GM12872 (cell line): ENCODE results near the gene TMEM271.

Experiments used
- TF ChIP-seq, protein P1 (sequence below): IDR thresholded peaks from 3 replicates; pipeline ENCODE4 v1.5.1; 2011; ENCODE audit warnings: low read depth, mild to moderate bottlenecking, low read length, moderate library complexity; ENCODE audit not compliant: insufficient read depth

Gene TMEM271

DNA sequence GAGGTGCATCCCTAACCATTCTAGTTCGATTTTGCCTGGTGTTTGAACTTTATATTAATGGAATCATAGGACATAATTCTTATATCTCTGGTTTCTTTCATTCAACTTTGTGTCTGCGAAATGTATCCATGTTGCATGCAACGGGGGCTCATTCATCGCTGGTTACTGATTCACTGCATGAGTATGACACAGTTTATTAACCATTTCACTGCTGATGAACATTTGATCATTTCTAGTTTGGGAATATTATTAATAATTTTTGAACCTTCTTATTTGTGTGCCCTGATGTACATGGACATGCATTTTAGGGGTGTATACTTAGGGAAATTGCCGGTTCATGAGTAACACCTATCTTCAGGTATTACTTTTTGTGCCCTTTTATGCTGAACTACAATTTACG, 5.1 kb upstream of the TMEM271 start:
- TF ChIP-seq, protein P1, sequence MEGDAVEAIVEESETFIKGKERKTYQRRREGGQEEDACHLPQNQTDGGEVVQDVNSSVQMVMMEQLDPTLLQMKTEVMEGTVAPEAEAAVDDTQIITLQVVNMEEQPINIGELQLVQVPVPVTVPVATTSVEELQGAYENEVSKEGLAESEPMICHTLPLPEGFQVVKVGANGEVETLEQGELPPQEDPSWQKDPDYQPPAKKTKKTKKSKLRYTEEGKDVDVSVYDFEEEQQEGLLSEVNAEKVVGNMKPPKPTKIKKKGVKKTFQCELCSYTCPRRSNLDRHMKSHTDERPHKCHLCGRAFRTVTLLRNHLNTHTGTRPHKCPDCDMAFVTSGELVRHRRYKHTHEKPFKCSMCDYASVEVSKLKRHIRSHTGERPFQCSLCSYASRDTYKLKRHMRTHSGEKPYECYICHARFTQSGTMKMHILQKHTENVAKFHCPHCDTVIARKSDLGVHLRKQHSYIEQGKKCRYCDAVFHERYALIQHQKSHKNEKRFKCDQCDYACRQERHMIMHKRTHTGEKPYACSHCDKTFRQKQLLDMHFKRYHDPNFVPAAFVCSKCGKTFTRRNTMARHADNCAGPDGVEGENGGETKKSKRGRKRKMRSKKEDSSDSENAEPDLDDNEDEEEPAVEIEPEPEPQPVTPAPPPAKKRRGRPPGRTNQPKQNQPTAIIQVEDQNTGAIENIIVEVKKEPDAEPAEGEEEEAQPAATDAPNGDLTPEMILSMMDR, result no peak

GRCh38 chr4:579543-580175, 3.6 kb upstream of the TMEM271 start:
- TF ChIP-seq, protein P1, result no peak

GRCh38 chr4:578451-579443, 2.7 kb upstream of the TMEM271 start:
- TF ChIP-seq, protein P1, result no peak

DNA sequence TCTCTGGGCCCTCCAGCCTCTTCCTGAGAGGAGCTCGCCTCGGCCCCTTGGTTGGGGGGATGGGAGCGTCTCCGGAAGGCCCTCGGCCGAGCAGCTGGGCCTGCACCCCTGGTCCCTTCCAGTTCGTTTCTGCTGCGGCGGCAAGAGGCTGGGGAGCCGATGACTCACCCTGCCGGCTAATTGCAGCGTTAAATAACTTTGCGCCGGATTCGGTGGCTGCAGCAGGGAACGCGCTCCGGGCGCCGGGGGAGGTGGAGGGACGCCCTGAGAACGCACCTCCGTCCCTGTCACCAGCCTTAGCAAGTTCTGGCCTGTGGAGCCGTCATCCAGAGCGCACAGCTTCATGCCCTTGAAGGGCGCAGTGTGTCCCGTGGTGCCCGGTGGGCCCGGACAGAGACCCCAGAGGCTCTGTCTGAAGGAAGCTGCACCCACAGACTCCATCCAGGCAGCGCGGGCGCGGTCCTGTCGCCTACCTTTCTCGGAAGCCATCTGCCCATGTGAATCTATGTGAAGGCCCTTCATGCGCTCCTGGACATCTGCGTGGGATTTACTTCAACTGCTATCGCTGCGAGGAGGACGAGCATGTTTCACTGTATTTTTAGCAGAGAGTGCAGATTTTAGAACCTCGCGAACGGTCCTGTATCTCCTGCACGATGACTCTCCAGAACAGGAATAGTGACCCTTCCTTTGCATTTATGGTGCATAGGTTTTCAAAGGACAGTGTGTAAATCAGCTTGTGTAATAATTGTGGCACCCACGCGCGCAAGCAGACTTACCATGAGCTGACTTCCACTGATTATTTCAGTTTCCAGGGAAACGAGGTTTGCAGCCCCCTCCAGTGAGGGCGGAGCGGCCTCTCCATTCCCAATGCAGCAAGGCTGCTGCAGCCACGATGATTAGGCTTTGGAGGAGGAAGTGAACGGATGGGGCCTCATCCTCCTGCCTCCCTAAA, 1.7 kb upstream of the TMEM271 start:
- TF ChIP-seq, protein P1, result no peak

DNA sequence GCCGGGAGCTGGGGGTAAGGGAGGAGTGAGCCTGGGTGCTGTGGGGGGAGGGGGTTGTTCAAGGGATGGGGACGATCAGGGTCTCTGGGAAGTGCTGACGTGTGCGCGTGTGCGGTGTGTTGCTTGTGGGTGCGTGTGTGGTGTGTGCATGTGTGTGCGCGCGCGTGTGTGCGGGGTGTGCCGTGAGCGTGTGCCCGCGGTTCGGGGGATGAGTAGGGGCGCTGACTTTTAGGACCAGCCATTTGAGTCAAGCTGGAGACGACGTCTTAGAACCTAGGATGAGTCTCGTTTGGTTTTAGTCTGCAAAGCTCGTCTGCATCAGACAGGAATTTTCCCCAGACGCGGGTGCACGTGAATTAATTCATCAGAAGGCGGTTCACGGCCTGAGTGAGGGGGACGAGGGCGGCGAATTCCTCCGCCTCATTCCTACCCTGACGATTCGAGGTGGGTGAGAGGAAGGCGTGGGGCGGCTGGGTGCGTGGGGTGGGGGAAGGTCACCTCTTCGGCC, 950 bp upstream of the TMEM271 start:
- TF ChIP-seq, protein P1, result no peak

DNA sequence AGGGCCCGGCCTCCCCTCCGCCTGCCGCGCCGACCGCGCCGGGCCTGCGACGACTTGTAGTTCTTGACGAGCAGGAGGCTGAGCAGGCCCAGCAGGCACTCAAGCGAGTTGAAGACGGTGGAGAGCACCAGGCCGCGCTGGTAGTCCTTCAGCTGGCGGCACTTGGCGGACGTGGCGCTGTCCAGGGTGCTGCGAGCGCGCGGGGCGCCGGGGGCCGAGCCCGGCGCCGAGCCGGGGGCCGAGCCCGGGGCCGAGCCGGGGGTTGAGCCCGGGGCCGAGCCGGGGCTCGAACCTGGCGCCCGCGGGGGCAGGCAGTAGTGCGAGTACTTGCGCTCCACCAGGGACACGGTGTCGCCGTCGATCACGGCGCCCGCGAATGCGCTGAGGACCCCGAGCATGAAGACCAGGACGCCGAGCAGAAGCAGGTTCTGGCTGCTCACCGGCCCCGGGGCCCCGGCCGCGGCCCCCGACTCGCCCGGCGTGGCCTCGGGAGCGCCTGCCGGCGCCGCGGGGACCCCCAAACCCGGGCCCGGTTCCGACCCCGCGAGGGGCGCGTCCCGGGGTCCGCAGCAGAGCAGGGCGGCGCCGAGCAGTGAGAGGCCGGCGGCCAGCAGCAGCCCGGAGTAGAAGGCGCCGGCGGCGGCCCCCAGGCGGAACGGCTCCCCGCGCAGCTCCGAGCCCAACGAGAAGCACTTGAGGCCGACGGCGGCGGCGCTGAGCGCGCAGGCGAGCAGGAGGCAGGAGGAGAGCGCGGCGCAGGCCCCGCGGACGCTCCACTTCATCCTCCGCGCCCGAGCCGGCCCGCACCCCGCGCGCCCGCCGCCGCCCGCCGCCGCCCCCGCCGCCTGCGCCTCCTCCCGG, 584 bp downstream of the TMEM271 start:
- TF ChIP-seq, protein P1, result no peak
